Vagina (tissue), 2 donors: ENCODE data around the gene ATG2B. TPM values are rescaled to one million over a fixed set of nuclear protein-coding genes. Genes with fewer than 3 reads are reported as not detected.

ENCODE experiments used
- DNase-seq, 2 donors: peaks; one replicate each; pipeline ENCODE4 v3.0.0-alpha.2; 2017; ENCODE audit errors: extremely low spot score in 2 of 2
- H3K27ac ChIP-seq: fragments of 200-600 bp; sonication (generic); one replicate; pipeline ENCODE4 v1.5.1; 2019
- H3K27me3 ChIP-seq: fragments of 200-600 bp; sonication (generic); one replicate; pipeline ENCODE4 v1.5.1; 2019
- H3K36me3 ChIP-seq, 2 donors: fragments of 200-600 bp; sonication (generic); one replicate each; pipeline ENCODE4 v1.5.1; 2017 to 2019
- H3K4me1 ChIP-seq: fragments of 200-600 bp; sonication (generic); one replicate; pipeline ENCODE4 v1.5.1; 2019
- H3K4me3 ChIP-seq, 2 donors: fragments of 200-600 bp; sonication (generic); 1 replicate in 1 of 2; 2 replicates in 1 of 2; pipeline ENCODE4 v1.5.1; 2016 to 2019
- H3K9me3 ChIP-seq: fragments of 200-600 bp; sonication (generic); one replicate; pipeline ENCODE4 v1.5.1; 2019
- CTCF ChIP-seq, 3 experiments: fragments of 450-650 bp in 2 of 3; fragments of 200-600 bp in 1 of 3; sonication (generic) in 1 of 3; IDR thresholded peaks; one replicate each; pipeline ENCODE4 v1.5.1; 2017 to 2019; ENCODE audit warnings: antibody characterized with exemption in 3 of 3, mild to moderate bottlenecking in 2 of 3, moderate library complexity in 2 of 3
- POLR2A ChIP-seq, 2 donors: fragments of 450-650 bp; IDR thresholded peaks; one replicate each; pipeline ENCODE4 v1.6.1; 2017; ENCODE audit warnings: antibody characterized with exemption in 2 of 2, mild to moderate bottlenecking in 2 of 2, moderate library complexity in 2 of 2
- POLR2AphosphoS5 ChIP-seq, 2 donors: sonication (generic); formaldehyde crosslinking; IDR thresholded peaks; one replicate each; pipeline ENCODE4 v1.9.0; 2017; ENCODE audit warnings: antibody characterized with exemption in 2 of 2, mild to moderate bottlenecking in 2 of 2, low read depth in 1 of 2; ENCODE audit not compliant: insufficient read depth in 1 of 2
- intact Hi-C: fragments of 100-400 bp; cut with DNase I; formaldehyde crosslinking; loops from one replicate; pipeline ENCODE4 v1.15.1; 2023
- total RNA-seq: library from RNA; depleted of rRNA; stranded (reverse); fragments of >200 nt; gene quantifications from one replicate; pipeline ENCODE4 v1.2.3, GENCODE V29; 2016

Gene ATG2B
- total RNA-seq, 1 donor from 2014 or later, result 32.2 TPM

GRCh38 chr14:96383445-96383844 lies 20.3 kb upstream of the ATG2B start:
- Histone ChIP-seq H3K27me3 (no peaks in the 10 kb centered on the region), H3K36me3 (peaks cover 0 to 9% of the 10 kb centered on the region in 2 donors), H3K4me1 (no peaks in the 10 kb centered on the region), H3K27ac (no peak overlapping the region), H3K9me3 (no peaks in the 10 kb centered on the region), H3K4me3 (no peak overlapping the region)
- DNase-seq, result no peak
- intact Hi-C loops, result no loop called here
- no peak for TF ChIP-seq CTCF (IDR thresholded peaks at IDR 0.05)
- TF ChIP-seq POLR2A (IDR thresholded peaks at IDR 0.05), result no peak
- no peak for TF ChIP-seq POLR2AphosphoS5 (IDR thresholded peaks at IDR 0.05; ENCODE audit: insufficient read depth in 1 of 2, low read depth in 1 of 2)

GRCh38 chr14:96380735-96381134 lies 17.6 kb upstream of the ATG2B start:
- H3K4me3 ChIP-seq, result no peak overlapping the region
- H3K27ac ChIP-seq, result no peak overlapping the region
- no peaks in the 10 kb centered on the region for H3K4me1 ChIP-seq
- DNase-seq, result no peak
- TF ChIP-seq POLR2A (IDR thresholded peaks at IDR 0.05) (no peak), CTCF (IDR thresholded peaks at IDR 0.05) (no peak), POLR2AphosphoS5 (IDR thresholded peaks at IDR 0.05; ENCODE audit: insufficient read depth in 1 of 2, low read depth in 1 of 2) (no peak)
- intact Hi-C loops, result no loop called here
- H3K27me3 ChIP-seq, result no peaks in the 10 kb centered on the region
- H3K36me3 ChIP-seq, result peaks cover 0 to 9% of the 10 kb centered on the region in 2 donors
- no peaks in the 10 kb centered on the region for H3K9me3 ChIP-seq

- H3K36me3 ChIP-seq, result no peaks in the 10 kb centered on the region
- no peaks in the 10 kb centered on the region for H3K4me1 ChIP-seq
- no peak for DNase-seq
- intact Hi-C loops, result no loop called here
- H3K27me3 ChIP-seq, result no peaks in the 10 kb centered on the region
- no peaks in the 10 kb centered on the region for H3K9me3 ChIP-seq
- H3K27ac ChIP-seq, result no peak overlapping the region
- no peak overlapping the region for H3K4me3 ChIP-seq
- no peak for TF ChIP-seq POLR2A (IDR thresholded peaks at IDR 0.05)
- no peak for TF ChIP-seq CTCF (IDR thresholded peaks at IDR 0.05)
- TF ChIP-seq POLR2AphosphoS5 (IDR thresholded peaks at IDR 0.05; ENCODE audit: insufficient read depth in 1 of 2, low read depth in 1 of 2), result no peak
Measured at GRCh38 chr14:96376093-96376492, 13.0 kb upstream of the ATG2B start.

DNA sequence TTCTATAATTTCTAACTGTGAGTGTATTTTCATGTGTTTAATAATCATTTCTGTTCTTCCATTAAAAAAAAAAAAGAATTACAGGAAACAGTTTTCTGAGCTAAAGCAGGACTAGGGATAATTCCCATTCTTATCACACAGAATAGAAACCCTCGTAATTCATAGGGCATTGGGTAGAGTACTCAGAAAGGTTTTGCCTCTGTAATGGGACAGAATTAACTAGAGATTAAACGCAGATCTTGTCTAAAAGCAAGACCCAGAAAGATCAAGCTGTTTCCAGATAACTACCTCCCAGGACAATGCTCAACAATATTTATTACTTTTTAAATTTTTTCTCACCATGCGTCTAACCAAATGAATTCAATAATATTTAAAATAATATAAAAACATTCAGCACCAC lies 10.4 kb upstream of the ATG2B start:
- intact Hi-C loops, result no loop called here
- H3K4me3 ChIP-seq, result no peak overlapping the region
- TF ChIP-seq POLR2AphosphoS5 (IDR thresholded peaks at IDR 0.05; ENCODE audit: insufficient read depth in 1 of 2, low read depth in 1 of 2), result no peak
- TF ChIP-seq POLR2A (IDR thresholded peaks at IDR 0.05), result no peak
- no peak for TF ChIP-seq CTCF (IDR thresholded peaks at IDR 0.05)
- no peak for DNase-seq
- H3K27ac ChIP-seq, result no peak overlapping the region
- H3K4me1 ChIP-seq, result no peaks in the 10 kb centered on the region
- no peaks in the 10 kb centered on the region for H3K9me3 ChIP-seq
- H3K27me3 ChIP-seq, result no peaks in the 10 kb centered on the region
- H3K36me3 ChIP-seq, result no peaks in the 10 kb centered on the region

GRCh38 chr14:96370528-96370927 lies 7.4 kb upstream of the ATG2B start:
- intact Hi-C loops, result no loop called here
- Histone ChIP-seq H3K27me3 (no peaks in the 10 kb centered on the region), H3K4me1 (peaks cover 4% of the 10 kb centered on the region), H3K36me3 (no peaks in the 10 kb centered on the region), H3K4me3 (no peak overlapping the region), H3K9me3 (no peaks in the 10 kb centered on the region), H3K27ac (no peak overlapping the region)
- no peak for TF ChIP-seq POLR2AphosphoS5 (IDR thresholded peaks at IDR 0.05; ENCODE audit: insufficient read depth in 1 of 2, low read depth in 1 of 2)
- no peak for DNase-seq

GRCh38 chr14:96368534-96368933 lies 5.4 kb upstream of the ATG2B start:
- peaks cover 21% of the 10 kb centered on the region for H3K4me1 ChIP-seq
- no peaks in the 10 kb centered on the region for H3K27me3 ChIP-seq
- no peak for DNase-seq
- no peak overlapping the region for H3K27ac ChIP-seq
- TF ChIP-seq CTCF (IDR thresholded peaks at IDR 0.05) (no peak), POLR2AphosphoS5 (IDR thresholded peaks at IDR 0.05; ENCODE audit: insufficient read depth in 1 of 2, low read depth in 1 of 2) (no peak), POLR2A (IDR thresholded peaks at IDR 0.05) (no peak)
- H3K36me3 ChIP-seq, result no peaks in the 10 kb centered on the region
- intact Hi-C loops, result no loop called here
- no peaks in the 10 kb centered on the region for H3K9me3 ChIP-seq
- no peak overlapping the region for H3K4me3 ChIP-seq
